ACC112 (cell line): Measurements from ENCODE around the gene PLIN5.
A peak's percentile ranks its signal among the peaks of the same experiment; 100 is the strongest.

Experiments
- H2AFZ ChIP-seq: fragments of 200-600 bp; sonication (generic); one replicate; pipeline ENCODE4 v1.6.0; 2017; ENCODE audit warnings: antibody characterized with exemption, low read length; ENCODE audit not compliant: unreplicated experiment
- H3K27ac ChIP-seq: fragments of 200-600 bp; sonication (generic); 2 replicates; pipeline ENCODE4 v1.5.1; 2014; ENCODE audit warnings: low read depth, mild to moderate bottlenecking, antibody characterized with exemption, low read length, moderate library complexity
- H3K27me3 ChIP-seq: fragments of 200-600 bp; sonication (generic); 2 replicates; pipeline ENCODE4 v1.6.1; 2014; ENCODE audit warnings: mild to moderate bottlenecking, antibody characterized with exemption, low read length, moderate library complexity, mixed read lengths; ENCODE audit not compliant: insufficient read depth
- H3K36me3 ChIP-seq: fragments of 200-600 bp; sonication (generic); 2 replicates; pipeline ENCODE4 v1.6.1; 2016; ENCODE audit warnings: mild to moderate bottlenecking, antibody characterized with exemption, low read length, moderate library complexity, mixed read lengths; ENCODE audit not compliant: insufficient read depth
- H3K4me1 ChIP-seq: fragments of 200-600 bp; sonication (generic); one replicate; pipeline ENCODE4 v1.6.1; 2016; ENCODE audit warnings: low read length, mixed read lengths; ENCODE audit not compliant: insufficient read depth, unreplicated experiment, control insufficient read depth
- H3K4me3 ChIP-seq: fragments of 200-600 bp; sonication (generic); 2 replicates; pipeline ENCODE4 v1.5.1; 2014; ENCODE audit warnings: mild to moderate bottlenecking, low read depth, low read length
- H3K79me2 ChIP-seq: fragments of 200-600 bp; sonication (generic); one replicate; pipeline ENCODE4 v1.6.0; 2016; ENCODE audit warnings: low read length; ENCODE audit not compliant: control insufficient read depth, unreplicated experiment, insufficient read depth

PLIN5 gene

DNA sequence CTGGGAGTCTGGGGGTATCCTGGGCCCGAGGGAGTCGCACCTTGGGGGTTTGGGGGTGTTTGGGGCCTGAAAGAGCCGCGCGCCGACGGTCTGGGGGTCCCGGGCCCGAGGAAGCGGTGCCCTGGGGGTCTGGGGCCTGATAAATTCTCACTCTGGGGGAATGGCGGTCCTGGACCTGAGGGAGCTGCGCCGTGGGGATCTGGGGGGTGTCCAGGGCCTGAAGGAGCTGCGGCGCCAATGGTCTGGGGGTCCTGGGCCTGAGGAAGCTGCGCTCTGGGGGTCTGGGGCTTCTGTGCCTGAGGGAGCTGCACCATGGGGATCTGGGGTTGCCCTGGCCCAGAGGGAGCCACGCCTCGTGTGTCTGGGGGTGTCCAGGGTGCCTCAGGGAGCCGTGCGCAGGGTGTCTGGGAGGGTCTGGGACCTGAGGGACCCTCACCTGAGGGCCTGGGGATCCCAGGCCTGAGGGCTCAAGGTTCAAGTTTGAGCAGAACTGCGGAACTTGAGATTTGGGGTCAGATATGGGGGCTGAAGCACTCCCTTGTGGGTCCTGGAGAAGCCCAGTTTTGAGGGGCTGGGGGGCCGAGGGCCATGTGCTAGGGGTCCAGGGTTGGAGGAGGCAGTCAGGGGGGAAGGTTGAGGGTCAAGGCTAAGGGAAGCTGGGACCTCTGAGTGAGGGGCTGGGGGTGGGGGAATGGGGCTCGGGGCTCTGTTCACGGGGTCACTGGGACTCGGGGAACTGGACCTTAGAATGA, 61.8 kb downstream of the PLIN5 start:
- H2AFZ ChIP-seq: no peak overlapping the region
- H3K79me2 ChIP-seq: peaks cover 32% of the 10 kb centered on the region
- no peaks in the 10 kb centered on the region for H3K36me3 ChIP-seq
- H3K27me3 ChIP-seq: no peaks in the 10 kb centered on the region
- H3K4me1 ChIP-seq: peaks cover 6% of the 10 kb centered on the region
- H3K27ac ChIP-seq: no peak overlapping the region
- peak overlapping the region; percentile 89 for H3K4me3 ChIP-seq
